A673 (cell line): ENCODE results near the gene NMB. TPM values are rescaled to one million over a fixed set of nuclear protein-coding genes. Genes with fewer than 3 reads are reported as not detected.
"Not testable (repeated sequence)": the region's sequence is repeated elsewhere in the genome, so short reads cannot be mapped to it uniquely, and the experiment has no call there.

Experiments used
- BruUV-seq: library from RNA; stranded (reverse); fragments of 400-500 nt; replicated peaks from 2 replicates; lab custom pipeline; 2021; lab: Mats Ljungman, UMichigan
- CTCF ChIA-PET: fragments of 300-600 bp; sonication (Branson Sonifier 250); formaldehyde crosslinking; loops from one replicate; lab custom pipeline; 2022; ENCODE audit warnings: antibody characterized with exemption; lab: Charles Lee
- POLR2A ChIA-PET: fragments of 300-600 bp; sonication (Branson Sonifier 250); formaldehyde crosslinking; loops from one replicate; lab custom pipeline; 2022; ENCODE audit warnings: antibody characterized with exemption; ENCODE audit not compliant: low non-redundant PET; lab: Charles Lee
- DNase-seq: peaks from one replicate; pipeline ENCODE4 v3.0.0-alpha.2; 2015; ENCODE audit warnings: low spot score
- H3K27ac ChIP-seq: fragments of 200-600 bp; sonication (generic); 2 replicates; pipeline ENCODE4 v1.5.1; 2016; ENCODE audit warnings: mixed run types, low read depth, mild to moderate bottlenecking, mixed read lengths, antibody characterized with exemption, low read length; ENCODE audit not compliant: poor library complexity, severe bottlenecking
- H3K27me3 ChIP-seq: fragments of 200-600 bp; sonication (generic); replicated peaks from 2 replicates; pipeline ENCODE4 v1.6.1; 2017; ENCODE audit warnings: mixed run types, low read depth, mild to moderate bottlenecking, mixed read lengths, antibody characterized with exemption, low read length; ENCODE audit not compliant: insufficient read depth, poor library complexity
- H3K36me3 ChIP-seq: fragments of 200-600 bp; sonication (generic); 2 replicates; pipeline ENCODE4 v1.6.1; 2016; ENCODE audit warnings: mixed run types, mild to moderate bottlenecking, mixed read lengths, antibody characterized with exemption, low read length; ENCODE audit not compliant: insufficient read depth, poor library complexity, severe bottlenecking
- H3K4me1 ChIP-seq: fragments of 200-600 bp; sonication (generic); 2 replicates; pipeline ENCODE4 v1.6.1; 2017; ENCODE audit warnings: mixed run types, mild to moderate bottlenecking, mixed read lengths, antibody characterized with exemption, low read length; ENCODE audit not compliant: insufficient read depth, poor library complexity, severe bottlenecking
- H3K4me3 ChIP-seq: fragments of 200-600 bp; sonication (generic); 2 replicates; pipeline ENCODE4 v1.5.1; 2016; ENCODE audit warnings: low read depth, mixed run types, mild to moderate bottlenecking, mixed read lengths, low read length; ENCODE audit not compliant: poor library complexity, severe bottlenecking
- H3K9me3 ChIP-seq: fragments of 200-600 bp; sonication (generic); 2 replicates; pipeline ENCODE4 v1.6.1; 2016; ENCODE audit warnings: mixed run types, low read depth, mild to moderate bottlenecking, mixed read lengths, antibody characterized with exemption, low read length; ENCODE audit not compliant: poor library complexity, severe bottlenecking
- EZH2 ChIP-seq: fragments of 200-600 bp; sonication (generic); IDR thresholded peaks from 2 replicates; pipeline ENCODE4 v1.6.1; 2017; ENCODE audit warnings: borderline replicate concordance, low read depth, mild to moderate bottlenecking, mixed read lengths, antibody characterized with exemption, low read length; ENCODE audit not compliant: poor library complexity, severe bottlenecking
- intact Hi-C: fragments of 100-400 bp; cut with micrococcal nuclease; formaldehyde crosslinking; loops from one replicate; pipeline ENCODE4 v1.10.0; 2022; ENCODE audit not compliant: unreplicated experiment
- total RNA-seq: library from RNA; stranded (reverse); gene quantifications from 2 replicates; pipeline ENCODE4 v1.2.3, GENCODE V29; 2021
- TF ChIP-seq, protein P1 (sequence below): fragments of 300-800, 200-600 bp; sonication (generic); conservative IDR thresholded peaks from 2 replicates; pipeline ENCODE4 v1.5.1; 2017; ENCODE audit warnings: low read depth, mild to moderate bottlenecking, antibody characterized with exemption, low read length, moderate library complexity, mixed read lengths

Gene NMB
- total RNA-seq, 1 experiment from 2014 or later, result 15.1 TPM

DNA sequence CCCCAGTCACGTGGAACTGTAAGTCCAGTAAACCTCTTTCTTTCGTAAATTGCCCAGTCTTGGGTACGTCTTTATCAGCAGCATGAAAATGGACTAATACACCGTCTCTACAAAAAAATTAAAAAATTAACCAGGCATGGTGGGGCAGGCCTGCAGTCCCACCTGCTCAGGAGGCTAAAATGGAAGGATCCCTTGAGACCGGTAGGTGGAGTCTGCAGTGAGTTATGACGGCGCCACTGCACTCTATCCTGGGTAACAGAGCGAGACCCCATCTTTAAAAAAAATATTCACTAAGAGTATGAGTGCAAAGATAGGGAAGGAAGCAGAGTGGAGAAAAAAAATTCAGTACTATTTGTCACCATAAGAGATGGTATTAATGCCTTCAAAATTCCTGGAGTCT lies 32.3 kb upstream of the NMB start:
- H3K4me3 ChIP-seq, result no peak overlapping the region
- POLR2A ChIA-PET, result no interaction called here
- TF ChIP-seq, protein P1, sequence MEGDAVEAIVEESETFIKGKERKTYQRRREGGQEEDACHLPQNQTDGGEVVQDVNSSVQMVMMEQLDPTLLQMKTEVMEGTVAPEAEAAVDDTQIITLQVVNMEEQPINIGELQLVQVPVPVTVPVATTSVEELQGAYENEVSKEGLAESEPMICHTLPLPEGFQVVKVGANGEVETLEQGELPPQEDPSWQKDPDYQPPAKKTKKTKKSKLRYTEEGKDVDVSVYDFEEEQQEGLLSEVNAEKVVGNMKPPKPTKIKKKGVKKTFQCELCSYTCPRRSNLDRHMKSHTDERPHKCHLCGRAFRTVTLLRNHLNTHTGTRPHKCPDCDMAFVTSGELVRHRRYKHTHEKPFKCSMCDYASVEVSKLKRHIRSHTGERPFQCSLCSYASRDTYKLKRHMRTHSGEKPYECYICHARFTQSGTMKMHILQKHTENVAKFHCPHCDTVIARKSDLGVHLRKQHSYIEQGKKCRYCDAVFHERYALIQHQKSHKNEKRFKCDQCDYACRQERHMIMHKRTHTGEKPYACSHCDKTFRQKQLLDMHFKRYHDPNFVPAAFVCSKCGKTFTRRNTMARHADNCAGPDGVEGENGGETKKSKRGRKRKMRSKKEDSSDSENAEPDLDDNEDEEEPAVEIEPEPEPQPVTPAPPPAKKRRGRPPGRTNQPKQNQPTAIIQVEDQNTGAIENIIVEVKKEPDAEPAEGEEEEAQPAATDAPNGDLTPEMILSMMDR, result no peak
- no peak for TF ChIP-seq EZH2
- intact Hi-C loops, result no loop called here
- DNase-seq, result no peak
- CTCF ChIA-PET, result no interaction called here
- no peaks in the 10 kb centered on the region for H3K4me1 ChIP-seq
- no peak overlapping the region for H3K27ac ChIP-seq
- H3K27me3 ChIP-seq, result no peaks in the 10 kb centered on the region
- no peaks in the 10 kb centered on the region for H3K9me3 ChIP-seq
- no TSS peak for BruUV-seq
- H3K36me3 ChIP-seq, result peaks cover 8% of the 10 kb centered on the region

DNA sequence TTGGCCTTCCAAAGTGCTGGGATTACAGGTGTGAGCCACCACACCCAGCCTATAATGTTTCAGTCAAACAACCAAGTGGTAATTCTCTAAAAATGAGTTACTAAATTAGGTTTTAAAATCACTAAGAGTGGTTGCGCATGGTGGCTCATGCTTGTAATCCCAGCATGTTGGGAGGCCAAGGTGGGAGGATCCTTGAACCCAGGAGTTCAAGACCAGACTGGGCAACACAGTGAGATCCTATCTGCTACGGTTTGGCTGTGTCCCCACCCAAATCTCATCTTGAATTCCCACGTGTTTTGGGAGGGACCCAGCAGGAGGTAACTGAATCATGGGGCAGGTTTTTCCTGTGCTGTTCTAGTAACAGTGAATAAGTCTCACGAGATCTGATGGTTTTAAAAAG lies 31.9 kb upstream of the NMB start:
- Histone ChIP-seq H3K9me3 (no peaks in the 10 kb centered on the region), H3K27me3 (no peaks in the 10 kb centered on the region), H3K4me3 (no peak overlapping the region), H3K4me1 (no peaks in the 10 kb centered on the region), H3K36me3 (peaks cover 8% of the 10 kb centered on the region), H3K27ac (no peak overlapping the region)
- CTCF ChIA-PET, result no interaction called here
- BruUV-seq, result no TSS peak
- no peak for DNase-seq
- no peak for TF ChIP-seq EZH2
- TF ChIP-seq, protein P1, result no peak
- POLR2A ChIA-PET, result no interaction called here
- intact Hi-C loops, result no loop called here

DNA sequence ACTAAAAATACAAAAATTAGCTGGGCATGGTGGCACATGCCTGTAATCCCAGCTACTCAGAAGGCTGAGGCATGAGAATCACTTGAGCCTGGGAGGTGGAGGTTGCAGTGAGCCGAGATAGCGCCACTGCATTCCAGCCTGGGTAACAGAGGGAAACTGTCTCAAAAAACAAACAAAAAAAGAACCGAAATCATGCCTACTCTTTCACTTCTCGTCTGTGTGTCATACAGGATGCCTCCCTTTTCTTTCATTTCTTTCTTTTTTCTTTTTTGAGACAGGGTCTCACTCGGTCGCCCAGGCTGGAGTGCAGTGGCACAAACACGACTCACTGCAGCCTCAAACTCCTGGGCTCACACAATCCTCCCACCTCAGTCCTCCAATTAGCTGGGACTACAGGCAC lies 28.4 kb upstream of the NMB start:
- intact Hi-C loops, POLR2A ChIA-PET, H3K27me3 ChIP-seq, BruUV-seq, H3K4me1 ChIP-seq, DNase-seq, H3K9me3 ChIP-seq, H3K27ac ChIP-seq, H3K36me3 ChIP-seq, CTCF ChIA-PET, H3K4me3 ChIP-seq: not testable (repeated sequence)

DNA sequence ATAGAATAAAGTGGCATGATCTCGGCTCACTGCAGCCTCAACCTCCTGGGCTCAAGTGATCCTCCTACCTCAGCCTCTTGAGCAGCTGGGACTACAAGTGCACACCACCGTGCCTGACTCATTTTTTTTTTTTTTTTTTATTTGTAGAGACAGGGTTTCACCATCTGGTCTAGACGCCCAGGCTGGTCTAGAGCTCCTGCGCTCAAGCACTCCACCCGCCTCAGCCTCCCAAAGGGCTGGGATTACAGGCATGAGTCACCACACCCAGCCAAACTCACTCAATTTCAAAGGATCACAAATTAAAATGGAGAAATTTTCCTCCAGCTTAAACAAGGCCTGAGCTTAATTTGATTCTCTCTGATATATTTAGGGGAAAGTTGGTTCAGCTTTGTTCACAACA lies 27.3 kb upstream of the NMB start:
- ChIA-PET CTCF (interaction anchor here (0.5 to 0.6 kb wide), 2 partner anchors 9 to 98 kb away, joined by 3 to 6 read pairs; no protein-coding TSS in a partner anchor), POLR2A (no interaction called here)
- H3K27ac ChIP-seq, result no peak overlapping the region
- no TSS peak for BruUV-seq
- intact Hi-C loops, result no loop called here
- H3K27me3 ChIP-seq, result no peaks in the 10 kb centered on the region
- no peak overlapping the region for H3K4me3 ChIP-seq
- H3K9me3 ChIP-seq, result no peaks in the 10 kb centered on the region
- H3K36me3 ChIP-seq, result peaks cover 4% of the 10 kb centered on the region
- TF ChIP-seq, protein P1, result no peak
- no peaks in the 10 kb centered on the region for H3K4me1 ChIP-seq
- DNase-seq, result peak; percentile 84
